Measurements from ENCODE around the gene KLK12. TPM values are rescaled to one million over a fixed set of nuclear protein-coding genes. Genes with fewer than 3 reads are reported as not detected.

Gene KLK12
- total and polyA plus RNA-seq, 7 donors, result not detected

GRCh38 chr19:51076631-51077213 is 41.9 kb upstream of the KLK12 start:
- no peak for TF ChIP-seq CTCF (IDR thresholded peaks at IDR 0.05)
- DNase-seq, result no peak
- H3K4me1 ChIP-seq, result no peaks in the 10 kb centered on the region
- no peaks in the 10 kb centered on the region for H3K36me3 ChIP-seq (ENCODE audit: insufficient read depth in 1 of 2, low read depth in 1 of 2)
- H3K27me3 ChIP-seq (ENCODE audit: insufficient read depth in 3 of 3, low read length in 2 of 3), result peaks cover 0 to 4% (median 0%) of the 10 kb centered on the region in 3 donors
- H3K4me3 ChIP-seq, result no peak overlapping the region
- 73 to 75% (median 73%) methylated on average over 14 of the region's 14 CpGs for whole genome bisulfite sequencing, 3 donors
- intact Hi-C loops (cut with DNase I), result no loop called here
- H3K9me3 ChIP-seq, result peaks cover 19% of the 10 kb centered on the region
- no peak overlapping the region for H3K27ac ChIP-seq
- no peak for ATAC-seq

- no peak for TF ChIP-seq CTCF (IDR thresholded peaks at IDR 0.05)
- intact Hi-C loops (cut with DNase I), result no loop called here
- H3K27ac ChIP-seq, result no peak overlapping the region
- H3K4me3 ChIP-seq, result no peak overlapping the region
- DNase-seq (no peak), ATAC-seq (no peak)
- 83 to 85% (median 84%) methylated on average over 5 of the region's 5 CpGs for WGBS, 3 donors
- H3K27me3 ChIP-seq (ENCODE audit: insufficient read depth in 3 of 3, low read length in 2 of 3), result peaks cover 0 to 2% (median 0%) of the 10 kb centered on the region in 3 donors
- H3K9me3 ChIP-seq, result peaks cover 19% of the 10 kb centered on the region
- no peaks in the 10 kb centered on the region for H3K36me3 ChIP-seq (ENCODE audit: insufficient read depth in 1 of 2, low read depth in 1 of 2)
- H3K4me1 ChIP-seq, result no peaks in the 10 kb centered on the region
Observed at GRCh38 chr19:51075998-51076397, 41.2 kb upstream of the KLK12 start.

GRCh38 chr19:51071095-51071405 is 36.2 kb upstream of the KLK12 start:
- no peak for ATAC-seq
- TF ChIP-seq CTCF (IDR thresholded peaks at IDR 0.05), result no peak

GRCh38 chr19:51070334-51071094 is 35.7 kb upstream of the KLK12 start:
- Histone ChIP-seq H3K36me3 (ENCODE audit: insufficient read depth in 1 of 2, low read depth in 1 of 2) (no peaks in the 10 kb centered on the region), H3K4me1 (no peaks in the 10 kb centered on the region), H3K9me3 (peaks cover 19% of the 10 kb centered on the region), H3K27me3 (ENCODE audit: insufficient read depth in 3 of 3, low read length in 2 of 3) (peaks cover 0 to 14% (median 0%) of the 10 kb centered on the region in 3 donors), H3K4me3 (no peak overlapping the region), H3K27ac (no peak overlapping the region)
- TF ChIP-seq CTCF (IDR thresholded peaks at IDR 0.05), result no peak
- 80 to 85% (median 80%) methylated on average over 5 of the region's 5 CpGs for WGBS, 3 donors
- intact Hi-C loops (cut with DNase I), result no loop called here
- no peak for ATAC-seq
- DNase-seq, result no peak

More at GRCh38 chr19:51071095-51071405, 36.2 kb upstream of the KLK12 start:
- H3K36me3 ChIP-seq (ENCODE audit: insufficient read depth in 1 of 2, low read depth in 1 of 2), result no peaks in the 10 kb centered on the region
- no peak overlapping the region for H3K27ac ChIP-seq
- no peak overlapping the region for H3K4me3 ChIP-seq
- WGBS, 3 donors, result 63 to 68% (median 66%) methylated on average over 4 of the region's 4 CpGs
- peaks cover 19% of the 10 kb centered on the region for H3K9me3 ChIP-seq
- H3K4me1 ChIP-seq, result no peaks in the 10 kb centered on the region
- DNase-seq, result no peak
- intact Hi-C loops (cut with DNase I), result no loop called here
- peaks cover 0 to 9% (median 0%) of the 10 kb centered on the region in 3 donors for H3K27me3 ChIP-seq (ENCODE audit: insufficient read depth in 3 of 3, low read length in 2 of 3)
